Esophagus squamous epithelium (tissue), 5 donors: ENCODE data around the gene RTEL1. TPM values are rescaled to one million over a fixed set of nuclear protein-coding genes. Genes with fewer than 3 reads are reported as not detected.

ENCODE experiments used
- DNase-seq: peaks from one replicate; lab custom pipeline; 2025; lab: John Stamatoyannopoulos, UW
- H3K27ac ChIP-seq, 4 donors: fragments of 200-600 bp; sonication (generic); one replicate each; pipeline ENCODE4 v1.5.1; 2016 to 2019; ENCODE audit warnings: mild to moderate bottlenecking in 1 of 4
- H3K27me3 ChIP-seq, 4 donors: fragments of 200-600 bp; sonication (generic); 1 replicate in 3 of 4; 2 replicates in 1 of 4; pipeline versions ENCODE4 v1.5.1 to v1.6.0; 2017 to 2021; ENCODE audit warnings: antibody characterized with exemption in 1 of 4
- H3K36me3 ChIP-seq, 3 donors: fragments of 200-600 bp; sonication (generic); one replicate each; pipeline ENCODE4 v1.5.1; 2016 to 2019
- H3K4me1 ChIP-seq, 3 donors: fragments of 200-600 bp; sonication (generic); one replicate each; pipeline ENCODE4 v1.5.1; 2017 to 2019
- H3K4me3 ChIP-seq, 4 donors: fragments of 200-600 bp; sonication (generic); 1 replicate in 3 of 4; 2 replicates in 1 of 4; pipeline ENCODE4 v1.5.1; 2016 to 2019; ENCODE audit warnings: mild to moderate bottlenecking in 2 of 4, moderate library complexity in 1 of 4
- H3K9me3 ChIP-seq, 3 donors: fragments of 200-600 bp; sonication (generic); one replicate each; pipeline ENCODE4 v1.5.1; 2016 to 2019
- CTCF ChIP-seq, 6 experiments: fragments of 450-650 bp in 4 of 6; fragments of 200-600 bp in 2 of 6; sonication (generic) in 2 of 6; IDR thresholded peaks; one replicate each; pipeline ENCODE4 v1.5.1; 2016 to 2019; ENCODE audit warnings: antibody characterized with exemption in 6 of 6, mild to moderate bottlenecking in 4 of 6, moderate library complexity in 4 of 6
- POLR2A ChIP-seq, 4 donors: fragments of 450-650 bp; IDR thresholded peaks; one replicate each; pipeline ENCODE4 v1.6.1; 2017; ENCODE audit warnings: antibody characterized with exemption in 4 of 4, mild to moderate bottlenecking in 4 of 4, moderate library complexity in 3 of 4
- WGBS, 2 donors: methylation state at CpG; one replicate each; pipeline ENCODE4 v1.1.5; 2018; 5-methylcytosine and 5-hydroxymethylcytosine counted together
- intact Hi-C: fragments of 100-400 bp; cut with DNase I; formaldehyde crosslinking; loops from one replicate; pipeline ENCODE4 v1.15.0; 2022
- total RNA-seq, 4 donors: library from RNA; depleted of rRNA; stranded (reverse); fragments of >200 nt; gene quantifications; one replicate each; pipeline ENCODE4 v1.1.0, GENCODE V29; 2016
- donor health status: DM: yes; HTN: yes; CAD: no.

RTEL1 gene
- total RNA-seq, 4 donors from 2014 or later = 6.4 to 22.7 (median 12.8) TPM

- Histone ChIP-seq H3K9me3 (no peaks in the 10 kb centered on the region), H3K4me3 (no peak overlapping the region), H3K27me3 (no peaks in the 10 kb centered on the region), H3K36me3 (peaks cover 10 to 45% (median 25%) of the 10 kb centered on the region in 3 donors), H3K27ac (peak overlapping the region in 2 of 4 donors; percentile 25 to 39), H3K4me1 (peaks cover 31 to 47% (median 42%) of the 10 kb centered on the region in 3 donors)
- WGBS, 2 donors = no CpG with 5 or more reads among the region's 14 CpGs
- DNase-seq = no peak
- TF ChIP-seq POLR2A (IDR thresholded peaks at IDR 0.05) = no peak
- no peak for TF ChIP-seq CTCF (IDR thresholded peaks at IDR 0.05)
- intact Hi-C loops = no loop called here
Observed at GRCh38 chr20:63701329-63702035, 43.4 kb downstream of the RTEL1 start.

GRCh38 chr20:63702036-63702665 lies 44.0 kb downstream of the RTEL1 start:
- DNase-seq = no peak
- 76 to 87% methylated on average over 4 to 5 of the region's 16 CpGs for WGBS, 2 donors
- Histone ChIP-seq H3K4me1 (peaks cover 31 to 47% (median 39%) of the 10 kb centered on the region in 3 donors), H3K27me3 (no peaks in the 10 kb centered on the region), H3K9me3 (no peaks in the 10 kb centered on the region), H3K36me3 (peaks cover 10 to 45% (median 25%) of the 10 kb centered on the region in 3 donors), H3K27ac (peak overlapping the region in 1 of 4 donors; percentile 39), H3K4me3 (no peak overlapping the region)
- intact Hi-C loops = no loop called here
- no peak for TF ChIP-seq CTCF (IDR thresholded peaks at IDR 0.05)
- TF ChIP-seq POLR2A (IDR thresholded peaks at IDR 0.05) = no peak

- H3K4me1 ChIP-seq = peaks cover 27 to 40% (median 32%) of the 10 kb centered on the region in 3 donors
- DNase-seq = no peak
- no peak overlapping the region for H3K4me3 ChIP-seq
- H3K36me3 ChIP-seq = peaks cover 10 to 45% (median 25%) of the 10 kb centered on the region in 3 donors
- 52 to 83% methylated on average over 5 to 9 of the region's 13 CpGs for WGBS, 2 donors
- no peaks in the 10 kb centered on the region for H3K9me3 ChIP-seq
- no peaks in the 10 kb centered on the region for H3K27me3 ChIP-seq
- TF ChIP-seq POLR2A (IDR thresholded peaks at IDR 0.05) (no peak), CTCF (IDR thresholded peaks at IDR 0.05) (no peak)
- intact Hi-C loops = no loop called here
- H3K27ac ChIP-seq = no peak overlapping the region
Observed at GRCh38 chr20:63702751-63703470, 44.8 kb downstream of the RTEL1 start.

GRCh38 chr20:63703471-63703975 lies 45.4 kb downstream of the RTEL1 start:
- H3K27ac ChIP-seq = no peak overlapping the region
- intact Hi-C loops = no loop called here
- H3K4me3 ChIP-seq = no peak overlapping the region
- H3K36me3 ChIP-seq = peaks cover 10 to 45% (median 25%) of the 10 kb centered on the region in 3 donors
- 90% methylated on average over 2 of the region's 15 CpGs; no CpG with 5 or more reads in 1 of the 2 donors for WGBS, 2 donors
- peaks cover 27 to 38% (median 27%) of the 10 kb centered on the region in 3 donors for H3K4me1 ChIP-seq
- TF ChIP-seq CTCF (IDR thresholded peaks at IDR 0.05) = no peak
- TF ChIP-seq POLR2A (IDR thresholded peaks at IDR 0.05) = no peak
- DNase-seq = no peak
- H3K9me3 ChIP-seq = no peaks in the 10 kb centered on the region
- H3K27me3 ChIP-seq = no peaks in the 10 kb centered on the region
